PC-9 (cell line): ENCODE measurements around the gene NSMCE3. TPM values are rescaled to one million over a fixed set of nuclear protein-coding genes. Genes with fewer than 3 reads are reported as not detected.

ENCODE experiments used
- BruUV-seq: library from RNA; stranded (reverse); fragments of 400-500 nt; replicated peaks from 2 replicates; lab custom pipeline; 2021; lab: Mats Ljungman, UMichigan
- CTCF ChIA-PET: fragments of 300-600 bp; sonication (Branson Sonifier 250); formaldehyde crosslinking; loops from one replicate; lab custom pipeline; 2022; ENCODE audit warnings: antibody characterized with exemption; lab: Charles Lee
- POLR2A ChIA-PET: fragments of 300-600 bp; sonication (Branson Sonifier 250); formaldehyde crosslinking; loops from one replicate; lab custom pipeline; 2022; ENCODE audit warnings: antibody characterized with exemption; ENCODE audit not compliant: unreplicated experiment; lab: Charles Lee
- DNase-seq, 2 experiments: peaks; one replicate each; pipeline versions ENCODE4 v3.0.0 to v3.0.0-alpha.2; 2015 to 2022; ENCODE audit warnings: mixed read lengths in 1 of 2
- H2AFZ ChIP-seq: fragments of 200-600 bp; sonication (generic); 2 replicates; pipeline ENCODE4 v1.8.1; 2017; ENCODE audit warnings: antibody characterized with exemption
- H3F3A ChIP-seq: fragments of 200-600 bp; sonication (generic); 2 replicates; pipeline ENCODE4 v1.8.1; 2017; ENCODE audit warnings: antibody characterized with exemption, mild to moderate bottlenecking, low read depth; ENCODE audit not compliant: insufficient read depth
- H3K27ac ChIP-seq: fragments of 200-600 bp; sonication (generic); 2 replicates; pipeline ENCODE4 v1.6.1; 2016; ENCODE audit warnings: mixed run types
- H3K27me3 ChIP-seq: fragments of 200-600 bp; sonication (generic); 2 replicates; pipeline ENCODE4 v1.6.1; 2016; ENCODE audit warnings: low read depth, mixed run types; ENCODE audit not compliant: insufficient read depth
- H3K36me3 ChIP-seq: fragments of 200-600 bp; sonication (generic); 2 replicates; pipeline ENCODE4 v1.6.1; 2016; ENCODE audit warnings: low read depth, mixed run types
- H3K4me1 ChIP-seq: fragments of 200-600 bp; sonication (generic); replicated peaks from 2 replicates; pipeline ENCODE4 v1.6.1; 2016; ENCODE audit warnings: mixed run types; ENCODE audit not compliant: insufficient read depth
- H3K4me2 ChIP-seq: fragments of 200-600 bp; sonication (generic); 2 replicates; pipeline ENCODE4 v1.6.1; 2017; ENCODE audit warnings: mixed run types
- H3K4me3 ChIP-seq: fragments of 200-600 bp; sonication (generic); 2 replicates; pipeline ENCODE4 v1.6.1; 2016; ENCODE audit warnings: mixed run types
- H3K79me2 ChIP-seq: fragments of 200-600 bp; sonication (generic); 2 replicates; pipeline ENCODE4 v1.6.1; 2017; ENCODE audit warnings: low read depth, mixed run types
- H3K9me2 ChIP-seq: fragments of 200-600 bp; sonication (generic); 2 replicates; pipeline ENCODE4 v1.8.1; 2017; ENCODE audit warnings: mild to moderate bottlenecking; ENCODE audit not compliant: insufficient read depth
- H3K9me3 ChIP-seq: fragments of 200-600 bp; sonication (generic); 2 replicates; pipeline ENCODE4 v1.8.1; 2016; ENCODE audit warnings: low read depth; ENCODE audit not compliant: insufficient read depth
- H4K20me1 ChIP-seq: fragments of 200-600 bp; sonication (generic); 2 replicates; pipeline ENCODE4 v1.8.1; 2017; ENCODE audit not compliant: insufficient read depth
- EZH2 ChIP-seq: fragments of 200-600 bp; sonication (generic); IDR thresholded peaks from 2 replicates; pipeline ENCODE4 v1.8.0; 2017; ENCODE audit warnings: antibody characterized with exemption, low read depth
- intact Hi-C: fragments of 100-400 bp; cut with micrococcal nuclease; formaldehyde crosslinking; loops from one replicate; pipeline ENCODE4 v1.10.0; 2022; ENCODE audit not compliant: unreplicated experiment
- total RNA-seq: library from RNA; stranded (reverse); gene quantifications from 2 replicates; pipeline ENCODE4 v1.2.3, GENCODE V29; 2021
- TF ChIP-seq, protein P1 (sequence below): fragments of 200-600 bp; sonication (generic); conservative IDR thresholded peaks from 2 replicates; pipeline ENCODE4 v1.6.1; 2017; ENCODE audit warnings: mixed run types, antibody characterized with exemption, mild to moderate bottlenecking, moderate library complexity

NSMCE3 gene
- total RNA-seq, 1 experiment from 2014 or later, result 4.0 TPM

DNA sequence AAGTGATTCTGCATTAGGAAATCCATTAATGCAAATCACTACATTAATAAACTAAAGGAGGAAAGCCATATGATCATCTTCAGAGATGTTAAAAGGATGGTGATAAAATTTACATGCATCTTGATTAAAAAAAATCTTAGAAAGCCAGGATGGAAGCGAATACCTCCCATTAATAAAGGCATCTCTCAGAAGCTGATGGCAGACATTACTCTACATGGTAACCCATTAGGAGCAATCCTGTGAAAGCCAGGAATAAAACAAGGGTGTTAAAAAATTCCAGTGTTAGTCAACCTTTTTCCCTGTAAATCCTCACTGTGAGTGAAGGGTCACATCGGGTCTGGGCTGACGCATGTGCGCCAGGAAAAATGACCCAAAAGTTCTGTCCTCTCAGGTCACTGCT is 25.5 kb downstream of the NSMCE3 start:
- intact Hi-C loops, result no loop called here
- POLR2A ChIA-PET, result no interaction called here
- H4K20me1 ChIP-seq, result no peaks in the 10 kb centered on the region

DNA sequence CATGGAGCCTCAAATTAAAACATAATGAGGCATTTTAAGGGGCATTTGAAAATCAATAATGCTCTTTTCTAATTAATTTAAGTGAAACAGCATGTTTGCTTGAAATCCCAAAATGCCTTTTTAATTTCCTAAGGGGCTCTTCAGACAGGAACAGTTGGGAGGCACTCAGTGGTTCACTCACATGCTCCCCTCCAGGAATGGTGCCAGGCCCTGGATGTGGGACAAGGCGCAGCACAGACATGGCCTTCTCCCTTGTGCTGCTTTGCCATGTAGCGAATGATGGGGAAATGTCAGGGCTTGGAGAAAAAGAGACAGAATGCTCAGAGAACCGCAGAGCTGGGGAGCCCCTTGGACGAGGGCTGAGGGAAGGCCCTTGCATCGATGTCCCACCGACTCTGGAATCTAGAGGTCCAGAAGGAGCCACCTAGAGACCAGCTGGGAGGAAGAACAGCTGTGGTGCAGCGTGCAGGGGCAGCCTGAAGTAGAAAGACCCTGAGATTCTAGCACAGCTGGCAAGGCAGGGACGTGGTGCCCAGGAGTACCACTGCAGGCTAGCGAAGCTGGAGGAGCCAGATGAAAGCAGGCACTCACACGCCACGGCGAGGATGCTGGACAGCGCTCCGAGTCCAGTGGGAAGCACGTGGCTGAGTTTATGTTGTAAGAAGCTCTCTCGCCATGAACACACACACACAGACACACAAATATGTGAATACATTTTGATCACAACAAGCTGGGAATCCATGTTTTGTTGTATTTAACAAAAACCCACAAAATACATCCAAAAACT is 27.0 kb downstream of the NSMCE3 start:
- Histone ChIP-seq H3K4me2 (no peak overlapping the region), H3K9me2 (no peaks in the 10 kb centered on the region), H3K36me3 (no peaks in the 10 kb centered on the region), H3K27ac (no peak overlapping the region), H2AFZ (no peak overlapping the region), H3K4me1 (no peaks in the 10 kb centered on the region), H3F3A (no peaks in the 10 kb centered on the region), H4K20me1 (no peaks in the 10 kb centered on the region), H3K79me2 (no peaks in the 10 kb centered on the region), H3K4me3 (no peak overlapping the region), H3K9me3 (no peaks in the 10 kb centered on the region), H3K27me3 (peaks cover 39% of the 10 kb centered on the region)
- intact Hi-C loops, result no loop called here
- TF ChIP-seq EZH2, result no peak
- TF ChIP-seq, protein P1, sequence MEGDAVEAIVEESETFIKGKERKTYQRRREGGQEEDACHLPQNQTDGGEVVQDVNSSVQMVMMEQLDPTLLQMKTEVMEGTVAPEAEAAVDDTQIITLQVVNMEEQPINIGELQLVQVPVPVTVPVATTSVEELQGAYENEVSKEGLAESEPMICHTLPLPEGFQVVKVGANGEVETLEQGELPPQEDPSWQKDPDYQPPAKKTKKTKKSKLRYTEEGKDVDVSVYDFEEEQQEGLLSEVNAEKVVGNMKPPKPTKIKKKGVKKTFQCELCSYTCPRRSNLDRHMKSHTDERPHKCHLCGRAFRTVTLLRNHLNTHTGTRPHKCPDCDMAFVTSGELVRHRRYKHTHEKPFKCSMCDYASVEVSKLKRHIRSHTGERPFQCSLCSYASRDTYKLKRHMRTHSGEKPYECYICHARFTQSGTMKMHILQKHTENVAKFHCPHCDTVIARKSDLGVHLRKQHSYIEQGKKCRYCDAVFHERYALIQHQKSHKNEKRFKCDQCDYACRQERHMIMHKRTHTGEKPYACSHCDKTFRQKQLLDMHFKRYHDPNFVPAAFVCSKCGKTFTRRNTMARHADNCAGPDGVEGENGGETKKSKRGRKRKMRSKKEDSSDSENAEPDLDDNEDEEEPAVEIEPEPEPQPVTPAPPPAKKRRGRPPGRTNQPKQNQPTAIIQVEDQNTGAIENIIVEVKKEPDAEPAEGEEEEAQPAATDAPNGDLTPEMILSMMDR, result no peak
- BruUV-seq, result no TSS peak
- ChIA-PET CTCF (no interaction called here), POLR2A (no interaction called here)
- DNase-seq, result no peak

More for the DNA sequence above, 25.5 kb downstream of the NSMCE3 start:
- H3F3A ChIP-seq, result no peaks in the 10 kb centered on the region
- no peak overlapping the region for H3K4me3 ChIP-seq
- DNase-seq, result no peak
- no peaks in the 10 kb centered on the region for H3K79me2 ChIP-seq
- no peaks in the 10 kb centered on the region for H3K9me3 ChIP-seq
- no peaks in the 10 kb centered on the region for H3K4me1 ChIP-seq
- no peak overlapping the region for H3K4me2 ChIP-seq
- H3K9me2 ChIP-seq, result no peaks in the 10 kb centered on the region
- no TSS peak for BruUV-seq
- no peak overlapping the region for H2AFZ ChIP-seq
- TF ChIP-seq, protein P1, result no peak
- no peak for TF ChIP-seq EZH2
- H3K36me3 ChIP-seq, result no peaks in the 10 kb centered on the region
- CTCF ChIA-PET, result no interaction called here
- peaks cover 34% of the 10 kb centered on the region for H3K27me3 ChIP-seq
- no peak overlapping the region for H3K27ac ChIP-seq

DNA sequence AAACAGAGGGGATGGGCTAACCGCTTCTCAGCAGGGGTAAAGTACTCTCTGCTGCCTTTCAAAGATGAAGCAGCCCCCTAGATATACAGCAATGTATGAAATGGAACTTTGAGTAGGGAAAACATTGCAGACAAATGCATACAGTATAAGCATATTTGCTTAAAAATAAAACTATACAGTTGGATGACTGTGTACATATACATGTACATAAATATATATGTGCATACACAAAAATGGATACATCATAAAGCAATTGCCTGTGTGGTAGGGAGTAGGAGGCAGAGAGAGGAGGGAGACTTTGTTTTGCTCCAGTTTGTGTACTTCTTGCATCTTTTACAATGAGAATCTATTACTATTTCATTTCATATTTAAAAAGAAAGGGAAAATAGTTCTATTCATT is 28.4 kb downstream of the NSMCE3 start:
- Histone ChIP-seq H3K4me1 (no peaks in the 10 kb centered on the region), H3K36me3 (no peaks in the 10 kb centered on the region), H3K9me3 (no peaks in the 10 kb centered on the region), H3K4me3 (no peak overlapping the region), H3K27me3 (peaks cover 39% of the 10 kb centered on the region), H3K4me2 (no peak overlapping the region), H3K9me2 (no peaks in the 10 kb centered on the region), H2AFZ (no peak overlapping the region), H3F3A (no peaks in the 10 kb centered on the region), H3K27ac (no peak overlapping the region), H3K79me2 (no peaks in the 10 kb centered on the region), H4K20me1 (no peaks in the 10 kb centered on the region)
- CTCF ChIA-PET, result no interaction called here
- TF ChIP-seq EZH2, result no peak
- TF ChIP-seq, protein P1, result no peak
- POLR2A ChIA-PET, result no interaction called here
- no TSS peak for BruUV-seq
- no peak for DNase-seq
- intact Hi-C loops, result no loop called here
